SKM-1 treated with dmso at 0.1 percent for 144 hours (cell line): ENCODE data around the gene LRRC4C.
"Not testable (repeated sequence)": the region's sequence is repeated elsewhere in the genome, so short reads cannot be mapped to it uniquely, and the experiment has no call there.

Experiments used
- DNase-seq: peaks from one replicate; lab custom pipeline; 2025; ENCODE audit not compliant: unreplicated experiment; lab: John Stamatoyannopoulos, UW

Gene LRRC4C

GRCh38 chr11:40885250-40885954, 574.0 kb downstream of the LRRC4C start:
- DNase-seq = no peak

GRCh38 chr11:40882301-40882700, 577.2 kb downstream of the LRRC4C start:
- DNase-seq = no peak

- DNase-seq = no peak
Observed at GRCh38 chr11:40879911-40880310, 579.5 kb downstream of the LRRC4C start.

GRCh38 chr11:40877981-40878380, 581.5 kb downstream of the LRRC4C start:
- no peak for DNase-seq

- no peak for DNase-seq
Observed at GRCh38 chr11:40877256-40877655, 582.2 kb downstream of the LRRC4C start.

- no peak for DNase-seq
Observed at GRCh38 chr11:40867991-40868632, 591.3 kb downstream of the LRRC4C start.

GRCh38 chr11:40857754-40858153, 601.7 kb downstream of the LRRC4C start:
- DNase-seq = not testable (repeated sequence)

- DNase-seq = no peak
Observed at GRCh38 chr11:40842750-40843339, 616.6 kb downstream of the LRRC4C start.

GRCh38 chr11:40841231-40841630, 618.2 kb downstream of the LRRC4C start:
- DNase-seq = no peak

- DNase-seq = no peak
Observed at GRCh38 chr11:40838181-40838683, 621.2 kb downstream of the LRRC4C start.

- no peak for DNase-seq
Observed at GRCh38 chr11:40827116-40827515, 632.3 kb downstream of the LRRC4C start.

- no peak for DNase-seq
Observed at GRCh38 chr11:40826601-40827000, 632.9 kb downstream of the LRRC4C start.

- no peak for DNase-seq
Observed at GRCh38 chr11:40825201-40825834, 634.1 kb downstream of the LRRC4C start.

- DNase-seq = no peak
Observed at GRCh38 chr11:40819230-40819629, 640.2 kb downstream of the LRRC4C start.

- DNase-seq = no peak
Observed at GRCh38 chr11:40816976-40817375, 642.5 kb downstream of the LRRC4C start.

- DNase-seq = no peak
Observed at GRCh38 chr11:40797981-40798380, 661.5 kb downstream of the LRRC4C start.

GRCh38 chr11:40787224-40787623, 672.2 kb downstream of the LRRC4C start:
- DNase-seq = no peak

- DNase-seq = no peak
Observed at GRCh38 chr11:40763046-40763445, 696.4 kb downstream of the LRRC4C start.

- no peak for DNase-seq
Observed at GRCh38 chr11:40759341-40759740, 700.1 kb downstream of the LRRC4C start.

- DNase-seq = no peak
Observed at GRCh38 chr11:40754297-40754696, 705.2 kb downstream of the LRRC4C start.

GRCh38 chr11:40746282-40746681, 713.2 kb downstream of the LRRC4C start:
- DNase-seq = no peak

GRCh38 chr11:40732132-40732531, 727.3 kb downstream of the LRRC4C start:
- no peak for DNase-seq
